ENCODE data around the gene GBP5.
"Not testable (repeated sequence)": the region's sequence is repeated elsewhere in the genome, so short reads cannot be mapped to it uniquely, and the experiment has no call there.

The GBP5 gene

GRCh38 chr1:89272269-89273041 is at the start of gene GBP5:
Gene GBP5 (minus strand): TSS chr1:89272860. CDS start chr1:89269555, 3,305 bp downstream.
- DNase-seq, result peak; percentile 91

GRCh38 chr1:89322402-89322801 is 49.7 kb upstream of the GBP5 start:
- no peak for DNase-seq

- no peak for DNase-seq
Measured at GRCh38 chr1:89312572-89312971, 39.9 kb upstream of the GBP5 start.

- peak; percentile 35 for DNase-seq
Measured at GRCh38 chr1:89311757-89312156, 39.1 kb upstream of the GBP5 start.

GRCh38 chr1:89310976-89311375 is 38.3 kb upstream of the GBP5 start:
- DNase-seq, result no peak

- DNase-seq, result peak; percentile 56
Measured at GRCh38 chr1:89310505-89310904, 37.8 kb upstream of the GBP5 start.

- DNase-seq, result no peak
Measured at GRCh38 chr1:89309828-89310227, 37.2 kb upstream of the GBP5 start.

GRCh38 chr1:89306273-89306672 is 33.6 kb upstream of the GBP5 start:
- no peak for DNase-seq

- no peak for DNase-seq
Measured at GRCh38 chr1:89305493-89305892, 32.8 kb upstream of the GBP5 start.

GRCh38 chr1:89304572-89305230 is 32.0 kb upstream of the GBP5 start:
- DNase-seq, result no peak

- no peak for DNase-seq
Measured at GRCh38 chr1:89302697-89303332, 30.2 kb upstream of the GBP5 start.

GRCh38 chr1:89299739-89300463 is 27.2 kb upstream of the GBP5 start:
- not testable (repeated sequence) for DNase-seq

GRCh38 chr1:89298461-89298860 is 25.8 kb upstream of the GBP5 start:
- DNase-seq, result no peak

GRCh38 chr1:89295187-89295586 is 22.5 kb upstream of the GBP5 start:
- peak; percentile 64 for DNase-seq

GRCh38 chr1:89291276-89291675 is 18.6 kb upstream of the GBP5 start:
- DNase-seq, result no peak

GRCh38 chr1:89288051-89288340 is 15.3 kb upstream of the GBP5 start:
- DNase-seq, result no peak

- no peak for DNase-seq
Measured at GRCh38 chr1:89287181-89288050, 14.8 kb upstream of the GBP5 start.

GRCh38 chr1:89286549-89287180 is 14.0 kb upstream of the GBP5 start:
- peak; percentile 59 for DNase-seq

- DNase-seq, result peak; percentile 48
Measured at GRCh38 chr1:89285745-89286380, 13.2 kb upstream of the GBP5 start.

- DNase-seq, result not testable (repeated sequence)
Measured at GRCh38 chr1:89284078-89284763, 11.6 kb upstream of the GBP5 start.

- DNase-seq, result no peak
Measured at GRCh38 chr1:89280766-89281165, 8.1 kb upstream of the GBP5 start.
